ENCODE data around the gene ARL6IP6. TPM values are rescaled to one million over a fixed set of nuclear protein-coding genes. Genes with fewer than 3 reads are reported as not detected.

ARL6IP6 gene
- total and polyA plus RNA-seq, 12 donors = 4.1 to 8.1 (median 6.8) TPM

- no peak for ATAC-seq
- no peak overlapping the region for H3K27ac ChIP-seq
- H3K4me3 ChIP-seq = no peak overlapping the region
- H3K9me3 ChIP-seq = no peaks in the 10 kb centered on the region
- H3K36me3 ChIP-seq = no peaks in the 10 kb centered on the region
- no peaks in the 10 kb centered on the region for H3K27me3 ChIP-seq
- intact Hi-C loops (cut with DNase I) = no loop called here
- WGBS, 2 donors = 81 to 90% methylated on average over 2 of the region's 2 CpGs
- no peaks in the 10 kb centered on the region for H3K4me1 ChIP-seq
- DNase-seq = no peak
- TF ChIP-seq CTCF (IDR thresholded peaks at IDR 0.05) = no peak
Observed at GRCh38 chr2:152782171-152782570, 63.8 kb downstream of the ARL6IP6 start.

GRCh38 chr2:152790883-152791282 lies 72.5 kb downstream of the ARL6IP6 start:
- DNase-seq (peak in 1 of 2 donors; percentile 10), ATAC-seq (no peak)
- TF ChIP-seq CTCF (IDR thresholded peaks at IDR 0.05) = no peak
- H3K27ac ChIP-seq = no peak overlapping the region
- H3K4me1 ChIP-seq = no peaks in the 10 kb centered on the region
- H3K9me3 ChIP-seq = no peaks in the 10 kb centered on the region
- 55 to 56% methylated on average over 9 of the region's 9 CpGs for WGBS, 2 donors
- no peaks in the 10 kb centered on the region for H3K36me3 ChIP-seq
- no peaks in the 10 kb centered on the region for H3K27me3 ChIP-seq
- intact Hi-C loops (cut with DNase I) = no loop called here
- no peak overlapping the region for H3K4me3 ChIP-seq

GRCh38 chr2:152791979-152792378 lies 73.6 kb downstream of the ARL6IP6 start:
- Histone ChIP-seq H3K4me1 (no peaks in the 10 kb centered on the region), H3K27ac (no peak overlapping the region), H3K9me3 (no peaks in the 10 kb centered on the region), H3K36me3 (no peaks in the 10 kb centered on the region), H3K4me3 (no peak overlapping the region), H3K27me3 (no peaks in the 10 kb centered on the region)
- intact Hi-C loops (cut with DNase I) = no loop called here
- DNase-seq (no peak), ATAC-seq (no peak)
- no peak for TF ChIP-seq CTCF (IDR thresholded peaks at IDR 0.05)
- 60 to 63% methylated on average over 3 of the region's 3 CpGs for WGBS, 2 donors

GRCh38 chr2:152792974-152793373 lies 74.6 kb downstream of the ARL6IP6 start:
- Histone ChIP-seq H3K4me1 (no peaks in the 10 kb centered on the region), H3K27ac (no peak overlapping the region), H3K27me3 (no peaks in the 10 kb centered on the region), H3K9me3 (no peaks in the 10 kb centered on the region), H3K36me3 (no peaks in the 10 kb centered on the region), H3K4me3 (no peak overlapping the region)
- TF ChIP-seq CTCF (IDR thresholded peaks at IDR 0.05) = no peak
- intact Hi-C loops (cut with DNase I) = no loop called here
- no peak for ATAC-seq
- WGBS, 2 donors = 67 to 73% methylated on average over 4 of the region's 4 CpGs
- DNase-seq = no peak

GRCh38 chr2:152796941-152797340 lies 78.5 kb downstream of the ARL6IP6 start:
- Histone ChIP-seq H3K36me3 (no peaks in the 10 kb centered on the region), H3K4me1 (no peaks in the 10 kb centered on the region), H3K27ac (no peak overlapping the region), H3K4me3 (no peak overlapping the region), H3K9me3 (no peaks in the 10 kb centered on the region), H3K27me3 (no peaks in the 10 kb centered on the region)
- no peak for TF ChIP-seq CTCF (IDR thresholded peaks at IDR 0.05)
- ATAC-seq = no peak
- WGBS, 2 donors = 46 to 56% methylated on average over 1 of the region's 1 CpG
- DNase-seq = no peak
- intact Hi-C loops (cut with DNase I) = no loop called here

Measured in heart right ventricle (tissue), 16 donors.